ENCODE measurements around the gene PXYLP1. TPM values are rescaled to one million over a fixed set of nuclear protein-coding genes. Genes with fewer than 3 reads are reported as not detected.
"Not testable (repeated sequence)": the region's sequence is repeated elsewhere in the genome, so short reads cannot be mapped to it uniquely, and the experiment has no call there.

The PXYLP1 gene
- total RNA-seq, result 0.34 and 0.56 TPM in 2 replicates

GRCh38 chr3:141231101-141231951, at the start of gene PXYLP1:
TSS of gene PXYLP1 (plus strand) at chr3:141231825. CDS start at chr3:141260176, 28,351 bp downstream.
- DNase-seq, result peak; percentile 83

- no peak for DNase-seq
These were observed 48.0 kb upstream of the PXYLP1 start for GRCh38 chr3:141183606-141184005.

GRCh38 chr3:141184430-141184829, 47.2 kb upstream of the PXYLP1 start:
- no peak for DNase-seq

- DNase-seq, result no peak
These were observed 40.4 kb upstream of the PXYLP1 start for GRCh38 chr3:141191097-141191749.

- peak; percentile 96 for DNase-seq
These were observed 39.3 kb upstream of the PXYLP1 start for GRCh38 chr3:141192345-141192744.

GRCh38 chr3:141193066-141193830, 38.4 kb upstream of the PXYLP1 start:
- DNase-seq, result no peak

- no peak for DNase-seq
These were observed 30.5 kb upstream of the PXYLP1 start for GRCh38 chr3:141201122-141201521.

- DNase-seq, result no peak
These were observed 28.9 kb upstream of the PXYLP1 start for GRCh38 chr3:141202682-141203081.

- no peak for DNase-seq
These were observed 27.8 kb upstream of the PXYLP1 start for GRCh38 chr3:141203866-141204265.

GRCh38 chr3:141204343-141204742, 27.3 kb upstream of the PXYLP1 start:
- DNase-seq, result no peak

- DNase-seq, result not testable (repeated sequence)
These were observed 20.3 kb upstream of the PXYLP1 start for GRCh38 chr3:141211306-141211705.

- no peak for DNase-seq
These were observed 19.5 kb upstream of the PXYLP1 start for GRCh38 chr3:141212101-141212500.

- DNase-seq, result no peak
These were observed 19.1 kb upstream of the PXYLP1 start for GRCh38 chr3:141212555-141212954.

- no peak for DNase-seq
These were observed 14.7 kb upstream of the PXYLP1 start for GRCh38 chr3:141216975-141217374.

- no peak for DNase-seq
These were observed 14.2 kb upstream of the PXYLP1 start for GRCh38 chr3:141217389-141217788.

- DNase-seq, result no peak
These were observed 13.3 kb upstream of the PXYLP1 start for GRCh38 chr3:141218162-141218835.

- DNase-seq, result no peak
These were observed 12.7 kb upstream of the PXYLP1 start for GRCh38 chr3:141218926-141219325.

GRCh38 chr3:141223673-141224166, 7.9 kb upstream of the PXYLP1 start:
- no peak for DNase-seq

GRCh38 chr3:141225939-141226338, 5.7 kb upstream of the PXYLP1 start:
- DNase-seq, result no peak

GRCh38 chr3:141227216-141227615, 4.4 kb upstream of the PXYLP1 start:
- DNase-seq, result no peak

- DNase-seq, result no peak
These were observed 3.9 kb upstream of the PXYLP1 start for GRCh38 chr3:141227752-141228151.

GRCh38 chr3:141228395-141228794, 3.2 kb upstream of the PXYLP1 start:
- no peak for DNase-seq

Measured in dermis blood vessel endothelial cell (primary cell).